Measurements from ENCODE around the gene POP5. TPM values are rescaled to one million over a fixed set of nuclear protein-coding genes. Genes with fewer than 3 reads are reported as not detected.

Gene POP5
- total and polyA plus RNA-seq, 2 experiments from 2014 or later = 52.4 to 140 TPM

GRCh38 chr12:120586860-120587259, 5.7 kb upstream of the POP5 start:
- Mint-ChIP-seq H3K4me1 (peaks cover 5% of the 10 kb centered on the region), H3K36me3 (ENCODE audit: low read depth) (no peaks in the 10 kb centered on the region), H3K9me3 (no peaks in the 10 kb centered on the region), H3K27me3 (ENCODE audit: insufficient read depth, low read depth, poor library complexity) (peaks cover 21% of the 10 kb centered on the region), H3K27ac (no peak overlapping the region), H3K4me3 (no peak overlapping the region)
- H3K4me3 ChIP-seq = no peak overlapping the region
- no peaks in the 10 kb centered on the region for H3K9me2 ChIP-seq (ENCODE audit: insufficient read depth)
- no peak overlapping the region for H3K27ac ChIP-seq (ENCODE audit: low read depth)
- H3K4me2 ChIP-seq = no peak overlapping the region
- H2AFZ ChIP-seq = no peak overlapping the region
- H3K36me3 ChIP-seq (ENCODE audit: insufficient read depth) = no peaks in the 10 kb centered on the region
- TF ChIP-seq EZH2 (IDR thresholded peaks at IDR 0.05; ENCODE audit: low read depth, unreplicated experiment) (no peak), CTCF (conservative IDR thresholded peaks at IDR 0.05; ENCODE audit: low read depth in 2 of 2) (no peak), ZNF331 (CRISPR knock-in tag; IDR thresholded peaks at IDR 0.05; ENCODE audit: low read depth) (no peak), REST (IDR thresholded peaks at IDR 0.05; ENCODE audit: unreplicated experiment) (no peak), POLR2AphosphoS5 (IDR thresholded peaks at IDR 0.05; ENCODE audit: low read depth) (no peak), EZH2phosphoT487 (IDR thresholded peaks at IDR 0.05; ENCODE audit: unreplicated experiment) (no peak), ZNF462 (CRISPR knock-in tag; IDR thresholded peaks at IDR 0.05) (no peak), JUNB (IDR thresholded peaks at IDR 0.05; ENCODE audit: unreplicated experiment) (no peak), ZNF114 (CRISPR knock-in tag; IDR thresholded peaks at IDR 0.05) (no peak), STAT1 (IDR thresholded peaks at IDR 0.05; ENCODE audit: unreplicated experiment) (no peak), ETS1 (IDR thresholded peaks at IDR 0.05) (no peak), CREB1 (CRISPR knock-in tag; IDR thresholded peaks at IDR 0.05; ENCODE audit: low read depth) (no peak), NANOG (IDR thresholded peaks at IDR 0.05; ENCODE audit: borderline replicate concordance) (no peak)
- no peaks in the 10 kb centered on the region for H3K79me2 ChIP-seq (replicated peaks; ENCODE audit: insufficient read depth)
- H3K27me3 ChIP-seq (ENCODE audit: insufficient read depth) = peaks cover 13% of the 10 kb centered on the region; the same call in 1 of the 2 replicates
- no peak for ATAC-seq
- peaks cover 7% of the 10 kb centered on the region; the same call in 1 of the 2 replicates for H3F3A ChIP-seq (replicated peaks; ENCODE audit: low read depth)
- H4K20me1 ChIP-seq (replicated peaks; ENCODE audit: insufficient read depth) = no peaks in the 10 kb centered on the region
- no peaks in the 10 kb centered on the region; the same call in 1 of the 2 replicates for H3K4me1 ChIP-seq (ENCODE audit: insufficient read depth)
- DNase-seq (ENCODE audit: low spot score) = no peak
